OCI-LY3 (cell line): ENCODE measurements around the gene VPS13D.

Experiments used
- H2AFZ ChIP-seq: fragments of 200-600, 300-600 bp; shearing (Covaris generic); 2 replicates; pipeline ENCODE4 v1.6.0; 2014; ENCODE audit warnings: antibody characterized with exemption, low read depth, low read length
- H3K27ac ChIP-seq: fragments of 200-600, 300-600 bp; sonication (generic); 2 replicates; pipeline ENCODE4 v1.5.1; 2014; ENCODE audit warnings: mild to moderate bottlenecking, low read length, moderate library complexity, mixed read lengths
- H3K27me3 ChIP-seq: fragments of 200-600, 300-600 bp; sonication (generic); 2 replicates; pipeline ENCODE4 v1.6.1; 2014; ENCODE audit warnings: low read depth, low read length, mixed read lengths
- H3K36me3 ChIP-seq: fragments of 200-600, 300-600 bp; sonication (generic); replicated peaks from 2 replicates; pipeline ENCODE3; 2014; ENCODE audit warnings: low read depth, low read length, mixed read lengths
- H3K4me1 ChIP-seq: fragments of 300-600, 200-600 bp; sonication (generic); 2 replicates; pipeline ENCODE4 v1.6.1; 2014; ENCODE audit warnings: low read length, mixed read lengths
- H3K4me2 ChIP-seq: fragments of 200-600, 300-600 bp; sonication (generic); 2 replicates; pipeline ENCODE4 v1.6.1; 2014; ENCODE audit warnings: low read length, mixed read lengths
- H3K4me3 ChIP-seq: fragments of 300-600, 200-600 bp; sonication (generic); 2 replicates; pipeline ENCODE4 v1.5.1; 2014; ENCODE audit warnings: antibody characterized with exemption, mild to moderate bottlenecking, low read length, moderate library complexity
- H3K79me2 ChIP-seq: fragments of 300-600, 200-600 bp; shearing (Covaris generic); 2 replicates; pipeline ENCODE4 v1.6.1; 2014; ENCODE audit warnings: mild to moderate bottlenecking, low read length, mixed read lengths
- H3K9ac ChIP-seq: fragments of 300-600, 200-600 bp; shearing (Covaris generic); 2 replicates; pipeline ENCODE4 v1.6.0; 2014; ENCODE audit warnings: mild to moderate bottlenecking, low read length, moderate library complexity
- H3K9me3 ChIP-seq: fragments of 200-600, 300-600 bp; shearing (Covaris generic); 2 replicates; pipeline ENCODE4 v1.6.1; 2014; ENCODE audit warnings: low read length, mixed read lengths; ENCODE audit not compliant: insufficient read depth
- H4K20me1 ChIP-seq: fragments of 200-600, 300-600 bp; sonication (generic); 2 replicates; pipeline ENCODE4 v1.6.1; 2016; ENCODE audit warnings: low read length, mixed read lengths; ENCODE audit not compliant: insufficient read depth
- EZH2phosphoT487 ChIP-seq: fragments of 200-600 bp; shearing (Covaris generic); IDR thresholded peaks from 2 replicates; pipeline ENCODE4 v1.6.1; 2018; ENCODE audit warnings: antibody characterized with exemption, mixed run types, low read depth
- TF ChIP-seq, protein P1 (sequence below): fragments of 200-600, 300-600 bp; sonication (generic); IDR thresholded peaks from 2 replicates; pipeline ENCODE4 v1.5.1; 2014; ENCODE audit warnings: antibody characterized with exemption, low read length, low read depth

Gene VPS13D

DNA sequence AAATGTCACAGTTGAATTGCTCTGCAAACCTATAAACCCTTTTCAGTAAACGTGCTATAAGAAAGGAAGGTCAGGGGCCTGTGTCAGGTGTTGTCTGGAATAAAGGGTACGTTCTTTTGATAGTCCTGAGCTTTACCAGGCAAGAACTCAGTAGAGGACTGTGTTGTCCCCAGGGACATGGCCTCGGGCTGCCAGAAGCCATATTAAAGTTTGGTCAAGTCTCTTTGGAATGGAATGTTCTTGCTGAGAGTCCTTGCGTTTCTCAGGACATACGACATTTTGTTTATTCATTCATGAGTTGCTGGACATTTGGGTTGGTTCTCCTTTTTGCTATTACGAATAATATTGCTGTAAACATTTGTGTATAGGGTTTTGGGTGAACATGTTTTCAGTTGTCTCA, 16.8 kb downstream of the VPS13D start:
- Histone ChIP-seq H3K4me1 (no peaks in the 10 kb centered on the region), H4K20me1 (no peaks in the 10 kb centered on the region)

DNA sequence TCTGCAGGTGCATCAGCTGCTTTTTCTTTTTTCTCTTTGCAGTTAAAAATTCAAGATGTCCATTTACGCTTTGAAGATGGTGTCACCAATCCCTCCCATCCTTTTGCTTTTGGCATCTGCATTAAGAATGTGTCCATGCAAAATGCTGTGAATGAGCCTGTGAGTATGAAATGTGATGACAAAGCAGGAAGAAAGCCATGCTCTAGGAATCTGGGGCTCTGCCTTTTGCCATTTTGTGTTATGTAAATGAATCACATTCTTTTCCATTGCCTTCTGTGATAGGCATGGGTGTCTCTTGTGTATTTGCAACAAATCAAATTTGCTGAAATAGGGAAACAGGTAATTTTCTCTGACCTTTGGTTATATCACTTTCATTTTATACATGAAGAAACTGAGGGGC, 19.4 kb downstream of the VPS13D start:
- TF ChIP-seq EZH2phosphoT487: no peak
- TF ChIP-seq, protein P1, sequence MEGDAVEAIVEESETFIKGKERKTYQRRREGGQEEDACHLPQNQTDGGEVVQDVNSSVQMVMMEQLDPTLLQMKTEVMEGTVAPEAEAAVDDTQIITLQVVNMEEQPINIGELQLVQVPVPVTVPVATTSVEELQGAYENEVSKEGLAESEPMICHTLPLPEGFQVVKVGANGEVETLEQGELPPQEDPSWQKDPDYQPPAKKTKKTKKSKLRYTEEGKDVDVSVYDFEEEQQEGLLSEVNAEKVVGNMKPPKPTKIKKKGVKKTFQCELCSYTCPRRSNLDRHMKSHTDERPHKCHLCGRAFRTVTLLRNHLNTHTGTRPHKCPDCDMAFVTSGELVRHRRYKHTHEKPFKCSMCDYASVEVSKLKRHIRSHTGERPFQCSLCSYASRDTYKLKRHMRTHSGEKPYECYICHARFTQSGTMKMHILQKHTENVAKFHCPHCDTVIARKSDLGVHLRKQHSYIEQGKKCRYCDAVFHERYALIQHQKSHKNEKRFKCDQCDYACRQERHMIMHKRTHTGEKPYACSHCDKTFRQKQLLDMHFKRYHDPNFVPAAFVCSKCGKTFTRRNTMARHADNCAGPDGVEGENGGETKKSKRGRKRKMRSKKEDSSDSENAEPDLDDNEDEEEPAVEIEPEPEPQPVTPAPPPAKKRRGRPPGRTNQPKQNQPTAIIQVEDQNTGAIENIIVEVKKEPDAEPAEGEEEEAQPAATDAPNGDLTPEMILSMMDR: no peak
- H3K4me1 ChIP-seq: no peaks in the 10 kb centered on the region
- no peak overlapping the region for H3K9ac ChIP-seq
- no peaks in the 10 kb centered on the region for H3K9me3 ChIP-seq
- H3K36me3 ChIP-seq: peaks cover 3% of the 10 kb centered on the region
- no peaks in the 10 kb centered on the region for H3K79me2 ChIP-seq
- H3K4me3 ChIP-seq: no peak overlapping the region
- H4K20me1 ChIP-seq: no peaks in the 10 kb centered on the region
- H3K27ac ChIP-seq: no peak overlapping the region
- no peaks in the 10 kb centered on the region for H3K27me3 ChIP-seq
- H3K4me2 ChIP-seq: no peak overlapping the region
- H2AFZ ChIP-seq: no peak overlapping the region

More for the DNA sequence above, 16.8 kb downstream of the VPS13D start:
- TF ChIP-seq, protein P1: no peak
- no peak for TF ChIP-seq EZH2phosphoT487
- Histone ChIP-seq H2AFZ (no peak overlapping the region), H3K36me3 (peaks cover 3% of the 10 kb centered on the region), H3K79me2 (no peaks in the 10 kb centered on the region), H3K9me3 (no peaks in the 10 kb centered on the region), H3K9ac (no peak overlapping the region), H3K27ac (no peak overlapping the region), H3K27me3 (no peaks in the 10 kb centered on the region), H3K4me2 (no peak overlapping the region), H3K4me3 (no peak overlapping the region)

DNA sequence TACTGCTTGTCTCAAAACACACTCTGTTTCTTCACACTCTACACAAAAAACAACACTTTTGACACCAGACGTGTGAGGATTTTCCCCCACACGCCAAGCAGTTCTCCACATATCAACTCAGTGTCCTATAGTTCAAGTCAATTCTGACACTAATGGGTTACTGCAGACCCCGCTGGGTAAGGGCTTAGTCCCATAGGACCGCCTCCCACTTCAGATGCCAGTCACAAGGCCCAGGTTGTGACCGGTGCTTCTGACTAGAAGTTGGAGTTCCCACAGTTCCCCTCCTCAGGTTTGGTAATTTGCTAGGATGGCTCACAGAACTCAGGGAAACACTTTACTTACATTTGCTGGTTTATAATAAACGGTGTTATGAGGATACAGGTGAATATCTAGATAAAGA, 19.9 kb downstream of the VPS13D start:
- Histone ChIP-seq H3K9ac (no peak overlapping the region), H3K27ac (no peak overlapping the region), H3K79me2 (no peaks in the 10 kb centered on the region), H3K27me3 (no peaks in the 10 kb centered on the region), H2AFZ (no peak overlapping the region), H4K20me1 (no peaks in the 10 kb centered on the region), H3K4me2 (no peak overlapping the region), H3K9me3 (no peaks in the 10 kb centered on the region), H3K4me3 (no peak overlapping the region), H3K36me3 (peaks cover 3% of the 10 kb centered on the region), H3K4me1 (no peaks in the 10 kb centered on the region)
- TF ChIP-seq EZH2phosphoT487: no peak

DNA sequence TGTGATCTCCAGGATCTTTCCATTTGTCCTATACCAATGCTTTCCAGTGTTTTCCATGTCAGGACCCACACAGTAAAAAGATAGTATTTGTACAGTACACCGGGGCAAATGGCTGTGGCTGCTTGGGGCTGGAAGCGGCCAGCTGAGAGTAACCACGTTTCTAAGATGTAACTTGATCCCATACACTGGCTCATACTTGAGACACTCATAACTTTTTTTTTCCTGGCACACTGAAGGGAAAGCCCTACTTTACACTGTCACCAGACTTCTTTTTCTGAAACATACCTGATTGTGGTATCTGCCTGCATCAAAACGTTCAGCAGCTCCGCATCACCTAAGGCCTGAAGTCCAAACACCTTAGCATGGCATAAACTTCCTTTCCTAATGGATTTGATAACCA, 21.6 kb downstream of the VPS13D start:
- H3K9ac ChIP-seq: no peak overlapping the region
- H3K27ac ChIP-seq: no peak overlapping the region
- H3K36me3 ChIP-seq: peaks cover 3% of the 10 kb centered on the region
- no peak overlapping the region for H3K4me2 ChIP-seq
- no peak overlapping the region for H2AFZ ChIP-seq
- no peak overlapping the region for H3K4me3 ChIP-seq
- TF ChIP-seq, protein P1: no peak
- TF ChIP-seq EZH2phosphoT487: no peak
- H3K4me1 ChIP-seq: no peaks in the 10 kb centered on the region
- H4K20me1 ChIP-seq: no peaks in the 10 kb centered on the region
- no peaks in the 10 kb centered on the region for H3K79me2 ChIP-seq
- no peaks in the 10 kb centered on the region for H3K27me3 ChIP-seq
- no peaks in the 10 kb centered on the region for H3K9me3 ChIP-seq

DNA sequence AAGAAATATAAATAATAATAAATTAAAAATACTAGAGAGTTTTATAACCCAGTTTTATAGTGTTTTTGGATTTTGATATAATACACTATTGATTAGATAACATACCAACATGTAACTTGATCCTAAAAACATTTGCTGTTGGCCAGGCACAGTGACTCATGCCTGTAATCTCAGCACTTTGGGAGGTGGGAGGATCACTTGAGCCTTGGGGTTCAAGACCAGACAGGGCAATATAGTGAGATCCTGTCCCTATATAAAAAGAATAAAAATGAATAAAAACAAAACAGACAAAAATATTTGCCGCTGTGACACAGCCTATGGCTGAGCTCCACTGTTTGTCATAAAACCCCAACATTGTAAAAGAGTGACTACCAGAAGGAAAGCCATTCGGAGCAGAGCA, 26.1 kb downstream of the VPS13D start:
- no peaks in the 10 kb centered on the region for H3K9me3 ChIP-seq
- no peaks in the 10 kb centered on the region for H3K79me2 ChIP-seq
- no peaks in the 10 kb centered on the region for H3K36me3 ChIP-seq
- H3K9ac ChIP-seq: no peak overlapping the region
- no peak overlapping the region for H3K27ac ChIP-seq
- H2AFZ ChIP-seq: no peak overlapping the region
- H3K27me3 ChIP-seq: no peaks in the 10 kb centered on the region
- H3K4me2 ChIP-seq: no peak overlapping the region
- H3K4me1 ChIP-seq: no peaks in the 10 kb centered on the region
- H4K20me1 ChIP-seq: no peaks in the 10 kb centered on the region
- H3K4me3 ChIP-seq: no peak overlapping the region
- TF ChIP-seq, protein P1: no peak
- TF ChIP-seq EZH2phosphoT487: no peak
